ENCODE results near the gene ADGRB2. TPM values are rescaled to one million over a fixed set of nuclear protein-coding genes. Genes with fewer than 3 reads are reported as not detected.

The ADGRB2 gene
- 17.6 TPM for polyA plus RNA-seq (ENCODE audit: insufficient read length)

- DNase-seq: no peak
Observed at GRCh38 chr1:31764312-31765040, at the start of gene ADGRB2. Gene ADGRB2, minus strand, starts transcription at chr1:31764340. Its CDS starts 7,119 bp downstream, at chr1:31757221.

- DNase-seq: no peak
Observed at GRCh38 chr1:31812158-31812829, 48.2 kb upstream of the ADGRB2 start.

- DNase-seq: no peak
Observed at GRCh38 chr1:31811605-31812004, 47.5 kb upstream of the ADGRB2 start.

- DNase-seq: no peak
Observed at GRCh38 chr1:31809698-31810097, 45.6 kb upstream of the ADGRB2 start.

GRCh38 chr1:31807273-31808048, 43.3 kb upstream of the ADGRB2 start:
- DNase-seq: no peak

GRCh38 chr1:31805318-31805717, 41.2 kb upstream of the ADGRB2 start:
- no peak for DNase-seq

GRCh38 chr1:31804098-31804497, 40.0 kb upstream of the ADGRB2 start:
- DNase-seq: no peak

- no peak for DNase-seq
Observed at GRCh38 chr1:31803610-31804009, 39.5 kb upstream of the ADGRB2 start.

GRCh38 chr1:31802190-31803150, 38.3 kb upstream of the ADGRB2 start:
- no peak for DNase-seq

- no peak for DNase-seq
Observed at GRCh38 chr1:31801458-31801857, 37.3 kb upstream of the ADGRB2 start.

GRCh38 chr1:31800674-31800967, 36.5 kb upstream of the ADGRB2 start:
- no peak for DNase-seq

- DNase-seq: no peak
Observed at GRCh38 chr1:31799895-31800673, 35.9 kb upstream of the ADGRB2 start.

- DNase-seq: no peak
Observed at GRCh38 chr1:31799196-31799894, 35.2 kb upstream of the ADGRB2 start.

GRCh38 chr1:31798433-31799195, 34.5 kb upstream of the ADGRB2 start:
- no peak for DNase-seq

GRCh38 chr1:31798086-31798432, 33.9 kb upstream of the ADGRB2 start:
- DNase-seq: no peak

GRCh38 chr1:31797216-31797615, 33.1 kb upstream of the ADGRB2 start:
- no peak for DNase-seq

- DNase-seq: no peak
Observed at GRCh38 chr1:31796707-31797106, 32.6 kb upstream of the ADGRB2 start.

GRCh38 chr1:31795801-31796621, 31.9 kb upstream of the ADGRB2 start:
- DNase-seq: no peak

GRCh38 chr1:31795096-31795675, 31.0 kb upstream of the ADGRB2 start:
- no peak for DNase-seq
